GM19397 (cell line): Measurements from ENCODE around the gene UBL3.

ENCODE experiments used
- ATAC-seq: cut with Tn5 transposase; IDR thresholded peaks from one replicate; pipeline ENCODE4 v1.9.1; 2021; ENCODE audit warnings: mild to moderate bottlenecking, moderate library complexity; ENCODE audit not compliant: unreplicated experiment

UBL3 gene

GRCh38 chr13:29857085-29857484 lies 6.7 kb upstream of the UBL3 start:
- no peak for ATAC-seq

- no peak for ATAC-seq
These were observed 6.0 kb upstream of the UBL3 start for GRCh38 chr13:29856426-29856825.

GRCh38 chr13:29855784-29856183 lies 5.4 kb upstream of the UBL3 start:
- ATAC-seq: no peak

- ATAC-seq: no peak
These were observed 4.6 kb upstream of the UBL3 start for GRCh38 chr13:29855009-29855408.

- no peak for ATAC-seq
These were observed 2.7 kb upstream of the UBL3 start for GRCh38 chr13:29853131-29853530.

- ATAC-seq: no peak
These were observed 2.1 kb upstream of the UBL3 start for GRCh38 chr13:29852472-29853054.

GRCh38 chr13:29849731-29850212 lies 645 bp downstream of the UBL3 start:
- ATAC-seq: peak; percentile 36

- ATAC-seq: no peak
These were observed 1.3 kb downstream of the UBL3 start for GRCh38 chr13:29849071-29849631.

GRCh38 chr13:29847501-29847983 lies 2.9 kb downstream of the UBL3 start:
- no peak for ATAC-seq

GRCh38 chr13:29846475-29847256 lies 3.8 kb downstream of the UBL3 start:
- ATAC-seq: no peak

- no peak for ATAC-seq
These were observed 4.9 kb downstream of the UBL3 start for GRCh38 chr13:29845440-29846056.

- no peak for ATAC-seq
These were observed 6.0 kb downstream of the UBL3 start for GRCh38 chr13:29844441-29844840.

- ATAC-seq: no peak
These were observed 9.8 kb downstream of the UBL3 start for GRCh38 chr13:29840585-29840984.

GRCh38 chr13:29835280-29836061 lies 14.9 kb downstream of the UBL3 start:
- ATAC-seq: no peak

- ATAC-seq: no peak
These were observed 17.6 kb downstream of the UBL3 start for GRCh38 chr13:29832761-29833298.

- ATAC-seq: no peak
These were observed 20.4 kb downstream of the UBL3 start for GRCh38 chr13:29830000-29830399.

GRCh38 chr13:29819143-29819542 lies 31.3 kb downstream of the UBL3 start:
- ATAC-seq: no peak

- peak; percentile 94 for ATAC-seq
These were observed 32.6 kb downstream of the UBL3 start for GRCh38 chr13:29817604-29818378.

- ATAC-seq: no peak
These were observed 33.7 kb downstream of the UBL3 start for GRCh38 chr13:29816715-29817114.

GRCh38 chr13:29815336-29815735 lies 35.1 kb downstream of the UBL3 start:
- no peak for ATAC-seq
